ENCODE measurements around the gene EPAS1.

Gene EPAS1

DNA sequence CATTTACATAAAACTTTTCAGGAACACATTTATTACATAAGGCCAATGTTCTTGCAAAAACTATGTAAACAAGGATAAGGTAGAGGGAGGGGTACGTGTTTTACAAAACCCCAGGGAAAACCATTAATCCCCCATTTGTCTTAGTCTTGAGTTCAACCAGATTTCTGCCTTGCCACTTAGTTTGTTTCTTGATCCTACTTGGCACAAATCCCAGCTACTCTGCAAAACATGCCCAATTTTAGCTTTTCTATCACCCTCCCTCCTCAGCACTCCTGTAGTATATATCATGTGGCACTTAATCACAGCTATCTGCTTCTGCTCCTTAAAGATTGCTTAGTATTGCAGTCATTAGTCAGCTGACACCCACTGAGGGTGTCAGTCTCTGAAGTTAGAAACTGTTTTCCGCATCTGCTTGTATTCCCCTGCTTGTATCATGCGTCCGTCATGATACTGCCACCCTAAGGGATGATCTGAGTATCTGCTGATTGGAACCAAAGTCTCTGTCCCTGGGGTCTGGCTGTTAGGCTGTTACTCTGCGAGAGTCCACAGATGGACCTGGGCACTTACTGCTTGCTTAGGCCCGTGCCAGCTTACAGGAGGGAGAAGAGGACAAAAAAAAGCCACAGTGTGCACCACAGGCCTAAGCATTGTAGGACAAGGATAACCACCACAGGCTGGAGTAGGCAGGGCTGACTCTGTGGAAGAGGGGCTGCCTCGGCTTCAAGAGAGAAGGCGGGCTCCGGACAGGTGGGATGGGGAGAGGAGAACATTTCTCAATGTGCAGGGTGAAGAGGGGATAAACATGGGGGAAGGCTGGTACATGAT, 82.2 kb downstream of the EPAS1 start:
- Mint-ChIP-seq H3K4me1 (no peaks in the 10 kb centered on the region), H3K36me3 (no peaks in the 10 kb centered on the region), H3K9me3 (no peaks in the 10 kb centered on the region), H3K4me3 (no peak overlapping the region), H3K27ac (no peak overlapping the region), H3K27me3 (no peaks in the 10 kb centered on the region)
- ATAC-seq: no peak

DNA sequence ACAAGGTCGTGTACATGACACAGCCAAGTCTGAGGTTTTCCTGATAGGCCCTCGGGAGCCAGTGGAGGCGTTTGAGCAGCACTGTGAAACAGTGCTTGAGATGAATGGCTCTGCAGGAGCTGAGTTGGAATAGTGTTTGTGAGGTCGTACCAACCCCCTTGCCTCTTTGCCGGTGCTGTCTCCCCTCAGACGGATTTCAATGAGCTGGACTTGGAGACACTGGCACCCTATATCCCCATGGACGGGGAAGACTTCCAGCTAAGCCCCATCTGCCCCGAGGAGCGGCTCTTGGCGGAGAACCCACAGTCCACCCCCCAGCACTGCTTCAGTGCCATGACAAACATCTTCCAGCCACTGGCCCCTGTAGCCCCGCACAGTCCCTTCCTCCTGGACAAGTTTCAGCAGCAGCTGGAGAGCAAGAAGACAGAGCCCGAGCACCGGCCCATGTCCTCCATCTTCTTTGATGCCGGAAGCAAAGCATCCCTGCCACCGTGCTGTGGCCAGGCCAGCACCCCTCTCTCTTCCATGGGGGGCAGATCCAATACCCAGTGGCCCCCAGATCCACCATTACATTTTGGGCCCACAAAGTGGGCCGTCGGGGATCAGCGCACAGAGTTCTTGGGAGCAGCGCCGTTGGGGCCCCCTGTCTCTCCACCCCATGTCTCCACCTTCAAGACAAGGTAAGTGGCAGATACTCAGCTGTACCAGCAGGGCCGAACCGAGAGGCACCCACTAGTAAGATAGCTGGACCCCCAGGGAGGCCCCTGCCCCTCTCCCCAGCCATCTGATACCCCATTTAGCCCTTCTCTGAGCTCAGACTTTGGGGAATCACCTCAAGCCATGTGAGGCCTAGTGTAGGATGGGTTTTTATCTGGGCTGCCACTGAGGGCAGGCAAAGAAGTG, 83.1 kb downstream of the EPAS1 start:
- H3K4me3 Mint-ChIP-seq: no peak overlapping the region
- no peak for ATAC-seq
- no peaks in the 10 kb centered on the region for H3K4me1 Mint-ChIP-seq
- H3K36me3 Mint-ChIP-seq: no peaks in the 10 kb centered on the region
- H3K9me3 Mint-ChIP-seq: no peaks in the 10 kb centered on the region
- no peak overlapping the region for H3K27ac Mint-ChIP-seq
- H3K27me3 Mint-ChIP-seq: no peaks in the 10 kb centered on the region

DNA sequence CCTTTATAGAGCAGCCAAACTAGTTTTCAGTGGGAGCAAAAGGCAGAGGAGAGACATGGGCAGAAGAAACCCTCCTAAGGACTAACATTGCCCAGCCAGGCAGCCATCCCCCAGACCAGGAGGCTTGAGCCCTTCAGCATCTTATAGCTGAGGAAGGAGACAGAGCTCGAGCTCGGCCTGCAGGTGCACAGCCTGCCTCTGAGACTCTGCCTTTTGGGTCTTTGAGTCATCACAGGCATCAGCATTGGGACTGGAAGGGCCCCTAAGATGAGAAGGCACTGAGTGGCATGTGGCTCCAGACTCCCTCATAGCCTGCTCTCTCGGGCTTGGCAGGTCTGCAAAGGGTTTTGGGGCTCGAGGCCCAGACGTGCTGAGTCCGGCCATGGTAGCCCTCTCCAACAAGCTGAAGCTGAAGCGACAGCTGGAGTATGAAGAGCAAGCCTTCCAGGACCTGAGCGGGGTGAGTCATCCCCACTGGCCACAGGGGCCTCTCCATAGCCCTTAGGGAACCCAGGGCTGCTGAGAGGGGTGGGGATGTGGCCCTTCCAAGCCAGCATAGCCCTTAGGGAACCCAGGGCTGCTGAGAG, 84.1 kb downstream of the EPAS1 start:
- no peak for ATAC-seq
- Mint-ChIP-seq H3K36me3 (no peaks in the 10 kb centered on the region), H3K27me3 (no peaks in the 10 kb centered on the region), H3K4me1 (no peaks in the 10 kb centered on the region), H3K4me3 (no peak overlapping the region), H3K27ac (no peak overlapping the region), H3K9me3 (no peaks in the 10 kb centered on the region)

DNA sequence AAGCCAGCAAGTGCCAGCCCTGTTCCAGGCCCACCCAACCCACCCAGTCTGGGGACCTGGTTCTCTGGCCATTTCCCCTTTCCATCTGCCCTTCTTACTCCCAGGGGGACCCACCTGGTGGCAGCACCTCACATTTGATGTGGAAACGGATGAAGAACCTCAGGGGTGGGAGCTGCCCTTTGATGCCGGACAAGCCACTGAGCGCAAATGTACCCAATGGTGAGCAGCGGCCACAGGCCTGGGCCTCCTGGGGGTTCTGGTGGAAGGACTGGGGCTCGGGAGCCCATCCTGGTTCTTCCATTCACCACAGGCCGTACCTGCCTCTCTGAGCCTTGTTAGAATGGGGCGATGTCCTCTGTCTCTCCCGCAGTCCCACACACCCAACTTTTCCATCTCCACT, 84.7 kb downstream of the EPAS1 start:
- Mint-ChIP-seq H3K4me1 (no peaks in the 10 kb centered on the region), H3K27me3 (no peaks in the 10 kb centered on the region), H3K36me3 (no peaks in the 10 kb centered on the region), H3K4me3 (no peak overlapping the region), H3K9me3 (no peaks in the 10 kb centered on the region), H3K27ac (no peak overlapping the region)
- no peak for ATAC-seq

DNA sequence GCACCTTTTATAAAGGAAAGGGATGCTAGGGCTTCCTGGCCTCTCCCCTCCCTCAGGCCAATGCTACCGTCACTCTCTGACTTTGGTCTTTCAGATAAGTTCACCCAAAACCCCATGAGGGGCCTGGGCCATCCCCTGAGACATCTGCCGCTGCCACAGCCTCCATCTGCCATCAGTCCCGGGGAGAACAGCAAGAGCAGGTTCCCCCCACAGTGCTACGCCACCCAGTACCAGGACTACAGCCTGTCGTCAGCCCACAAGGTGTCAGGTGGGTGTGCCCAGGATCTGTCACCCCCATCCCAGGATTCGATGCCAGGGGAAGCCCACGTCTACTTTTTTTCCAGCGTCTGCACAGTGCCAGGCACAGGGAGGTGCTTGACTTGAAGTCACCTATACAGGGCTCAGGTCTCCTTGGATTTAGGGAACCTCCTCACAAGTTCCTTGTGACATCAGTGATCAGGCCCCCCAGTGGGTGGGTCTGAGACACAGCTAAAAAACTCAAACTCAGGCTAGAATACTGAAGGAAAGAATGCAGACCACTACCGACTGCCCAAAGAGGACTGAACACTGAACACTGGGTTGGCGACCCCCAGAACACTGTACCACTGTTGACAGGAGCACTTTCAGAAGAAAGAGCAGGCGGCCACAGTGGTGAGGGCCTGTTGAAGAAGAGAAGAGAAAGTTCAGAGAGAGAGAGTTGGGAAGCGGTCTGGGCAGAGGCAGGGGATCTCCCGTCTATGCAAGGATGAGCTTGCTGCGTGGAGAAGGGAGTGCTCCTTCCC, 85.3 kb downstream of the EPAS1 start:
- ATAC-seq: no peak
- no peaks in the 10 kb centered on the region for H3K9me3 Mint-ChIP-seq
- H3K4me3 Mint-ChIP-seq: no peak overlapping the region
- H3K36me3 Mint-ChIP-seq: no peaks in the 10 kb centered on the region
- H3K27me3 Mint-ChIP-seq: peaks cover 4% of the 10 kb centered on the region
- H3K27ac Mint-ChIP-seq: no peak overlapping the region
- H3K4me1 Mint-ChIP-seq: no peaks in the 10 kb centered on the region

DNA sequence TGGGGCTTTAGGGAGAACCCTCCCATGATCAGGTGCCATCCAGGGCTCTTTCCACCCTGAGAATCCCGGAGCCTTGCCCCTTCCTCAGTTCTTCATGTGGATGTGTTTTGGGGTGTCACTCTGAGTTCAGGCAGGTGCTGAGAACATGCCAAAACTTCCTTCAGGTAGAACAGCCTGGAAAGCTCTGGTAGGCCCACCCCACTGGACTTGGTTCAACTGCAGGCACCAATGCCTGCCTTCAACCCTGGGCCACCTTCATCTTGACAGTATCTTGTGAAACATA, 85.8 kb downstream of the EPAS1 start:
- Mint-ChIP-seq H3K27me3 (peaks cover 9% of the 10 kb centered on the region), H3K27ac (no peak overlapping the region), H3K4me1 (no peaks in the 10 kb centered on the region), H3K9me3 (no peaks in the 10 kb centered on the region), H3K4me3 (no peak overlapping the region), H3K36me3 (no peaks in the 10 kb centered on the region)
- no peak for ATAC-seq

DNA sequence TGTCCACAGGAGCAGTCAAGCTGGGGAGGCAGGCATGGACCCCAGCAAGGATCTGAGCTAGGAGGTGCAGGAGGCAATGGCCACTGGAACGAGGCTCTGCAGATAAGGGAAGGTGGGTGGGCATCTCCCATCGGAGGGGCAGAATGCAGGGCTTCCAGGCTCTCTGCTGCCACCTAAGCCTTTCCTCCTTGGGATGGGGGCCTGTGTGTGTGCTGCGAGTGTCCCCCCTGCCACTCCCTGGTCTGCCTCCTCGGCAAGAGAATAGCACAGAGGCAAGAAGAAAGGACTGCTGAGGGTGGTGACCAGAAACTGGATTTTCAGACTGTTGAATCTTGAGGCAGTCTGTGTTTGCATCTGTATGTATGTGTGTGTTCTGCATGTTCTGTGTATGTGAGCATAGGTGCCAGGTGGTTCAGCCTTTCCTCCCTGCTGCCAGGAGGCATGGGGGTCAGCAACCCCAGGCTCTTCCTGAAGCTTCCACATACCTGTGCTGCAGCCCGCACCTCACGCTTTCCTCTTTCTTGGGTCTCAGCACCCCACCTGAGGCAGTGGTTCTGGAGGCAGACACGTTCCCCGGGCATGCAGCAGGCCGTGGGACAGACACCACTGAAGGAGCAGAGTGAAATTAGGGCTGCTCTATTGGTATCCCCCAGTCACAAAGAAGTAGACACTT, 86.7 kb downstream of the EPAS1 start:
- Mint-ChIP-seq H3K36me3 (no peaks in the 10 kb centered on the region), H3K27me3 (peaks cover 13% of the 10 kb centered on the region), H3K9me3 (no peaks in the 10 kb centered on the region), H3K4me3 (no peak overlapping the region), H3K4me1 (no peaks in the 10 kb centered on the region), H3K27ac (no peak overlapping the region)
- ATAC-seq: no peak

DNA sequence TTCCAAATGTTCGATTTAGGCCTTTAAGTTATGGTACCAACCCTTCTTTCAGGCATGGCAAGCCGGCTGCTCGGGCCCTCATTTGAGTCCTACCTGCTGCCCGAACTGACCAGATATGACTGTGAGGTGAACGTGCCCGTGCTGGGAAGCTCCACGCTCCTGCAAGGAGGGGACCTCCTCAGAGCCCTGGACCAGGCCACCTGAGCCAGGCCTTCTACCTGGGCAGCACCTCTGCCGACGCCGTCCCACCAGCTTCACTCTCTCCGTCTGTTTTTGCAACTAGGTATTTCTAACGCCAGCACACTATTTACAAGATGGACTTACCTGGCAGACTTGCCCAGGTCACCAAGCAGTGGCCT, 87.2 kb downstream of the EPAS1 start:
- H3K4me1 Mint-ChIP-seq: no peaks in the 10 kb centered on the region
- H3K36me3 Mint-ChIP-seq: no peaks in the 10 kb centered on the region
- no peak overlapping the region for H3K4me3 Mint-ChIP-seq
- no peaks in the 10 kb centered on the region for H3K9me3 Mint-ChIP-seq
- no peak overlapping the region for H3K27ac Mint-ChIP-seq
- peaks cover 18% of the 10 kb centered on the region for H3K27me3 Mint-ChIP-seq
- no peak for ATAC-seq

DNA sequence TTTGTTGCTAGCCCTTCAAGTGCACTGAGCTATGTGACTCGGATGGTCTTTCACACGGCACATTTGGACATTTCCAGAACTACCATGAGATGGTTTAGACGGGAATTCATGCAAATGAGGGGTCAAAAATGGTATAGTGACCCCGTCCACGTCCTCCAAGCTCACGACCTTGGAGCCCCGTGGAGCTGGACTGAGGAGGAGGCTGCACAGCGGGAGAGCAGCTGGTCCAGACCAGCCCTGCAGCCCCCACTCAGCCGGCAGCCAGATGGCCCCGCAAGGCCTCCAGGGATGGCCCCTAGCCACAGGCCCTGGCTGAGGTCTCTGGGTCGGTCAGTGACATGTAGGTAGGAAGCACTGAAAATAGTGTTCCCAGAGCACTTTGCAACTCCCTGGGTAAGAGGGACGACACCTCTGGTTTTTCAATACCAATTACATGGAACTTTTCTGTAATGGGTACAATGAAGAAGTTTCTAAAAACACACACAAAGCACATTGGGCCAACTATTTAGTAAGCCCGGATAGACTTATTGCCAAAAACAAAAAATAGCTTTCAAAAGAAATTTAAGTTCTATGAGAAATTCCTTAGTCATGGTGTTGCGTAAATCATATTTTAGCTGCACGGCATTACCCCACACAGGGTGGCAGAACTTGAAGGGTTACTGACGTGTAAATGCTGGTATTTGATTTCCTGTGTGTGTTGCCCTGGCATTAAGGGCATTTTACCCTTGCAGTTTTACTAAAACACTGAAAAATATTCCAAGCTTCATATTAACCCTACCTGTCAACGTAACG, 88.8 kb downstream of the EPAS1 start:
- no peaks in the 10 kb centered on the region for H3K4me1 Mint-ChIP-seq
- H3K27ac Mint-ChIP-seq: no peak overlapping the region
- no peaks in the 10 kb centered on the region for H3K9me3 Mint-ChIP-seq
- no peak overlapping the region for H3K4me3 Mint-ChIP-seq
- H3K27me3 Mint-ChIP-seq: peaks cover 33% of the 10 kb centered on the region
- H3K36me3 Mint-ChIP-seq: no peaks in the 10 kb centered on the region
- ATAC-seq: no peak

DNA sequence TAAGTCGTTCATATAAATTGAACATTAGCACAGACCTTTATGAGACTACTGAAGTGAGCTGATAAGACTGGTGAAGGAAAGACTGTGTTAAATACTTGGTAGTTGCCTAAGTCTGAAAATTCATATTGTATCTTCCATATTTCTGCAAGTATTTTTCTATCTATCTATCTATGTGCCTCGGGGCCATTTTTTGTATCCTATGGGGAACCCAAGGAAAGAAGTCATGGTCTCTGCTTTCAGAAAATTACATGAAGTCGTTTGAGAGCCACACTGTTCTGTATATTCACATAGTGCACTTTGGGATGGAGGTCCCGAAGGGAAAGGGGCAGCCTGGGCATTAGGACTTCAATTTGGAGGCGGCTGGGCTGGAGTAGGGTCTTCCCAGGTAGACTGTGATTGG, 89.6 kb downstream of the EPAS1 start:
- Mint-ChIP-seq H3K36me3 (no peaks in the 10 kb centered on the region), H3K9me3 (no peaks in the 10 kb centered on the region), H3K27ac (no peak overlapping the region), H3K27me3 (peaks cover 41% of the 10 kb centered on the region), H3K4me1 (no peaks in the 10 kb centered on the region), H3K4me3 (no peak overlapping the region)
- ATAC-seq: no peak

DNA sequence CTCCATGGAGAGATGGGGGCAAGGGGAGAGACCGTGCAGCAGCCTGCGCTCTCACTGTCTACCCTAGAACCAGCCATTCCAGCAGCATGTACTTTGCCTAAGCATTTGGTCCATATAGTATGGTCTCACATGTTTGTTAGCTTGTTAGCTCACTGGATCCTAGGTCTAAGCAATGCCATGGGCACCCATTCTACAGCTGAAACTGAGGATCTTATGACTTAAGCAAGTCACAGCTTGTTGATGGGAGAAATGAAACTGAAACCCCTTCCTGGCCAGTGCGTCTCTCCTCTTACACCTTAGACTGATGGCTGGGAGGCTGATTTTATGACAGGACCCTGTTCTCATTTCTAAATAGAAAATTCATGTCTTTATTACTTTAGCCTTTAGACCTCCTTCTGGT, 90.1 kb downstream of the EPAS1 start:
- Mint-ChIP-seq H3K4me1 (no peaks in the 10 kb centered on the region), H3K9me3 (no peaks in the 10 kb centered on the region), H3K4me3 (no peak overlapping the region), H3K27ac (no peak overlapping the region), H3K27me3 (peaks cover 46% of the 10 kb centered on the region), H3K36me3 (no peaks in the 10 kb centered on the region)
- no peak for ATAC-seq

DNA sequence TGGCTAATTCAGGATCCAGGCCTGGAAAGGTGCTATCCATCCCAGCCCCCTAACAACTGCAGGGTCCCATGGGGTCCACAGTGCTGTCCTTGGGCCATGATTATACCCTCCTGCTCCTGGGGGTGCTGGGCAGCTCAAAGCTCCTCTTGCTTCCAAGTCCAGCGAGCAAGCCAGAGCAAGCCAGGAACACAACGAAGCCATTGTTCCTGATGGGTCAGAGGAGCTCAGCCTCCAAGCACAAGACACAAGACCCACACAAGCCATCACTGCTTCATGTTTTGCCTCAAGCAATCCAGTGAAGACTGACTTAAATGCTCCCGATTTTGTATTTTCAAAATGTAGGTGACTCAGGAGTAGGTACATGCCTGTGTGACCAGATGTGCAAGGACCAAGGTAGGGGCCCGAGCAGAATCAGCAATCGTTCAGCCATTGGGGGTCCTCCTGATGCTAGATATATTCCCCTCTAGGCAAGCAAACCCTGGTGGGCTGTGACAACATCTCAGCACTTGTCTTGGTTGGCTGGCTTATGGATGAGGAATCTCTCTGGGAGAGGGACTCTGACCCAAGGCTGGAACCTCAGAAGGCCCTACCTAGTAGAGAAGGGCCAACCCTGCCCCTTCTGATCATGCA, 90.8 kb downstream of the EPAS1 start:
- Mint-ChIP-seq H3K9me3 (no peaks in the 10 kb centered on the region), H3K27me3 (peaks cover 54% of the 10 kb centered on the region), H3K4me3 (no peak overlapping the region), H3K4me1 (no peaks in the 10 kb centered on the region), H3K36me3 (no peaks in the 10 kb centered on the region), H3K27ac (no peak overlapping the region)
- ATAC-seq: no peak

DNA sequence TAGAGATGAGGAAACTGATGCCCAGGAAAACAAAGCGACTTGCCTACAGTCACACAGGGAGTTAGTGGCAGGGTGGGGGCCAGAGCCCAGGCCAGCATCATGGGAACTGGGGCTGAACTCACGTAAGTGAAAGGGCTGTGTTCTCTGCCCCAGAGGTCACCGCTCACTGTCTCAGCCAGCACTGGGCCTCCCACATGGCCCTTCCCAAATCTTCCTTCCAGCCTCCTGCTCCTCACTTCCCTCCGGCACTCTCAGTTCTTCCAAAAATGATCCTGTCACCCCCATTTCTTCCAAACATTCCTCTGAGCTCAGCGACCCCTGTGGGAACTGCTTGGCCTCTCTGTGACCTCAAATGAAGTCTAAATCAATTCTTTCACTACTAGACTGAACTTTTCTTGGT, 91.7 kb downstream of the EPAS1 start:
- Mint-ChIP-seq H3K36me3 (no peaks in the 10 kb centered on the region), H3K9me3 (no peaks in the 10 kb centered on the region), H3K27ac (no peak overlapping the region), H3K27me3 (peaks cover 56% of the 10 kb centered on the region), H3K4me1 (no peaks in the 10 kb centered on the region), H3K4me3 (no peak overlapping the region)
- ATAC-seq: no peak

DNA sequence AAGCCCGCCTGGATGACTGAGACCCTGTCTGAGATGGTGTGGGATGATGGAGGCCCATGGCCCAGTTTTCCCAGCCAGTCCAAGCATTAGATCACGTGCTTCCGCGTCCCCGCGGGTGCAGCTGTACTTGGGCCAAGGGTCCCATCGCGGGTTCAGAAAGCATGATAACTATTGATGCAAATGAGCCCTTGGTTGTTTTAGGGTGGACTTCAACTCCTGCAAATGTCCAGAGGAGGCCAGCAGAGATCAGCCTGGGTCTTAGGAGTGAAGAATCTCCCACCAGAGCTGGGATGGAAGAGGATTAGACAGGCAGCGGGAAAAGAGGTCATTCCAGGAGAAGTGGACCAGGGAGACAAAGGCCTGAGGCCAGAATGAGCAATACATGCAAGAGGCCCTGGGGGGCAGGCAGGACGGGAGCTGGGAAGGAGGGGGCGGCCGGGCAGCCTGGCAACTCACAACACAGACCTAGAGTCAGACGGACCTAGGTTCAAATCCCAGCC, 92.3 kb downstream of the EPAS1 start:
- no peak overlapping the region for H3K4me3 Mint-ChIP-seq
- peaks cover 56% of the 10 kb centered on the region for H3K27me3 Mint-ChIP-seq
- no peaks in the 10 kb centered on the region for H3K36me3 Mint-ChIP-seq
- no peaks in the 10 kb centered on the region for H3K4me1 Mint-ChIP-seq
- no peaks in the 10 kb centered on the region for H3K9me3 Mint-ChIP-seq
- H3K27ac Mint-ChIP-seq: no peak overlapping the region
- no peak for ATAC-seq
